Measurements from ENCODE around the gene NEURL1.
A peak's percentile ranks its signal among the peaks of the same experiment; 100 is the strongest.
"Not testable (repeated sequence)": the region's sequence is repeated elsewhere in the genome, so short reads cannot be mapped to it uniquely, and the experiment has no call there.

Gene NEURL1

GRCh38 chr10:103493916-103494877 is 692 bp downstream of the NEURL1 start:
- DNase-seq, result peak in 1 of 14 donors; percentile 66

- no peak for DNase-seq
These were observed 1.8 kb downstream of the NEURL1 start for GRCh38 chr10:103495321-103495720.

GRCh38 chr10:103497161-103497915 is 3.8 kb downstream of the NEURL1 start:
- peak in 1 of 14 donors; percentile 11 for DNase-seq

- DNase-seq, result no peak
These were observed 5.6 kb downstream of the NEURL1 start for GRCh38 chr10:103498936-103499638.

- DNase-seq, result no peak
These were observed 6.4 kb downstream of the NEURL1 start for GRCh38 chr10:103499881-103500280.

- no peak for DNase-seq
These were observed 7.0 kb downstream of the NEURL1 start for GRCh38 chr10:103500481-103500880.

- no peak for DNase-seq
These were observed 7.7 kb downstream of the NEURL1 start for GRCh38 chr10:103501186-103501585.

- DNase-seq, result peak in 4 of 14 donors; percentile 6 to 87 (median 36)
These were observed 9.6 kb downstream of the NEURL1 start for GRCh38 chr10:103502849-103503660.

- not testable (repeated sequence) for DNase-seq
These were observed 10.3 kb downstream of the NEURL1 start for GRCh38 chr10:103503777-103504176.

GRCh38 chr10:103504181-103504783 is 10.8 kb downstream of the NEURL1 start:
- DNase-seq, result no peak

GRCh38 chr10:103506061-103506460 is 12.6 kb downstream of the NEURL1 start:
- DNase-seq, result no peak

- DNase-seq, result no peak
These were observed 14.0 kb downstream of the NEURL1 start for GRCh38 chr10:103507235-103508191.

GRCh38 chr10:103510046-103510685 is 16.7 kb downstream of the NEURL1 start:
- no peak for DNase-seq

GRCh38 chr10:103510791-103511752 is 17.6 kb downstream of the NEURL1 start:
- no peak for DNase-seq

- no peak for DNase-seq
These were observed 18.7 kb downstream of the NEURL1 start for GRCh38 chr10:103512166-103512565.

- no peak for DNase-seq
These were observed 19.3 kb downstream of the NEURL1 start for GRCh38 chr10:103512591-103513379.

- no peak for DNase-seq
These were observed 20.0 kb downstream of the NEURL1 start for GRCh38 chr10:103513380-103514060.
